ENCODE results near the gene ZFYVE19.

ZFYVE19 gene

DNA sequence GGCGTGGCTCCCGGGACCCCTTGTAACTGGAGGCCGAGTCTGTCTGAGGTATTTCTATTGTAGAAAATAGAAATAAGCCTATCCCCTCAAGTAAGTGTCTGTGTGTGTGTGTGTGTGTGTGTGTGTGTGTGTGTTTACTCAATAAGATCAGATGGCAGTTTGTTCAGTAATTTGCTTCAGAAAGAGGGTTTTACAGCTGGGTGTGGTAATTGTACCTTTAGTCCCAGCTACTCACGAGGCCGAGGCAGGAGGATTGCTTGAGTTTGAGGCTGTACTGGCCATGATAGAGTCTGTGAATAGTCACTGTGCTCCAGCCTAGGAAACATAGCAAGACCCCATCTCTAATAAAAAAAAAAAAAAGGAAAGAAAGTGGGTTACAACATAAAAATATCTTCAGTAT lies 45.6 kb downstream of the ZFYVE19 start:
- no peak for DNase-seq (ENCODE audit: low read depth, low spot score)
- no peak for TF ChIP-seq CTCF (IDR thresholded peaks at IDR 0.05; ENCODE audit: low read depth, low read length)
- no peak overlapping the region for H3K4me3 ChIP-seq (ENCODE audit: low read depth, low read length)
- in situ Hi-C loops (cut with HindIII; ENCODE audit: low sequenced_read_pairs): no loop called here

DNA sequence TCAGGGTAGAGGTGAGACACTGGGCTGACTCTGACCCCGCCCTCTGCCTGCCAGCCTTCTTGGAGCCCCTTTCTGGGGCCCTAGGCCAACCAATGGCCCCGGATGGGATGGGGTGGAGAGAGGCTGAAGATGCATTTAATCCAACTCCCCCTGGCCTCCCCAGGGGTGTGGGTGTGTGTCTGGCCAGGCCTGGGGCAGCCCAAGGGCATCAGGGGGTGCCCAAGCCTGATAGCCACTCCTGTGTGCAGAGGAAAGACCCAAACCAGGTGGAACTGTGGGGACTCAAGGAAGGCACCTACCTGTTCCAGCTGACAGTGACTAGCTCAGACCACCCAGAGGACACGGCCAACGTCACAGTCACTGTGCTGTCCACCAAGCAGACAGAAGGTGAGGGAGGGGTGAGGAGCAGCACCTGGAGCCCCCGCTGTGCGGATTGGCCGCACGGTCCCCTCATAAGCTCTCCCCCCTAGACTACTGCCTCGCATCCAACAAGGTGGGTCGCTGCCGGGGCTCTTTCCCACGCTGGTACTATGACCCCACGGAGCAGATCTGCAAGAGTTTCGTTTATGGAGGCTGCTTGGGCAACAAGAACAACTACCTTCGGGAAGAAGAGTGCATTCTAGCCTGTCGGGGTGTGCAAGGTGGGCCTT lies 46.5 kb downstream of the ZFYVE19 start:
- H3K4me3 ChIP-seq (ENCODE audit: low read depth, low read length): no peak overlapping the region
- no peak for DNase-seq (ENCODE audit: low read depth, low spot score)
- in situ Hi-C loops (cut with HindIII; ENCODE audit: low sequenced_read_pairs): no loop called here
- no peak for TF ChIP-seq CTCF (IDR thresholded peaks at IDR 0.05; ENCODE audit: low read depth, low read length)

DNA sequence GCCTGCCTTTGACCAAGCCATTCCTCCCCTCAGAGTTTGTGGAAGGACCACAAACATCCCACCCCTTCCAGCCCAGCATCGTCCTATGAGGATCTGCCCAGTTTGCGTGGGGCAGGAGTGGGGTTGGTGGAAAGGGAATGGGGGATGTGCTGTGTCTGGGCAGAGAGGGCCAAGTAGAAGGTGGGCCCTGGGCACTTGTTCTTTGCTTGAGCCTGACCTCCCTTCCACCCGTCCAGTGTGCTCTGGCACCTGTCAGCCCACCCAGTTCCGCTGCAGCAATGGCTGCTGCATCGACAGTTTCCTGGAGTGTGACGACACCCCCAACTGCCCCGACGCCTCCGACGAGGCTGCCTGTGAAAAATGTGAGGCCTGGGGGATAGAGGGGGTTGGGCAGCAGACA lies 47.3 kb downstream of the ZFYVE19 start:
- DNase-seq (ENCODE audit: low read depth, low spot score): no peak
- no peak for TF ChIP-seq CTCF (IDR thresholded peaks at IDR 0.05; ENCODE audit: low read depth, low read length)
- in situ Hi-C loops (cut with HindIII; ENCODE audit: low sequenced_read_pairs): no loop called here
- H3K4me3 ChIP-seq (ENCODE audit: low read depth, low read length): no peak overlapping the region

- DNase-seq (ENCODE audit: low read depth, low spot score): no peak
- no peak overlapping the region for H3K4me3 ChIP-seq (ENCODE audit: low read depth, low read length)
- in situ Hi-C loops (cut with HindIII; ENCODE audit: low sequenced_read_pairs): no loop called here
- TF ChIP-seq CTCF (IDR thresholded peaks at IDR 0.05; ENCODE audit: low read depth, low read length): no peak
These were observed 48.9 kb downstream of the ZFYVE19 start for GRCh38 chr15:40855706-40856234.

DNA sequence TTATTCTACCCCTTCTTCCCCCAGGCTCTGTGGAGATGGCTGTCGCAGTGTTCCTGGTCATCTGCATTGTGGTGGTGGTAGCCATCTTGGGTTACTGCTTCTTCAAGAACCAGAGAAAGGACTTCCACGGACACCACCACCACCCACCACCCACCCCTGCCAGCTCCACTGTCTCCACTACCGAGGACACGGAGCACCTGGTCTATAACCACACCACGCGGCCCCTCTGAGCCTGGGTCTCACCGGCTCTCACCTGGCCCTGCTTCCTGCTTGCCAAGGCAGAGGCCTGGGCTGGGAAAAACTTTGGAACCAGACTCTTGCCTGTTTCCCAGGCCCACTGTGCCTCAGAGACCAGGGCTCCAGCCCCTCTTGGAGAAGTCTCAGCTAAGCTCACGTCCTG lies 49.9 kb downstream of the ZFYVE19 start:
- in situ Hi-C loops (cut with HindIII; ENCODE audit: low sequenced_read_pairs): no loop called here
- TF ChIP-seq CTCF (IDR thresholded peaks at IDR 0.05; ENCODE audit: low read depth, low read length): no peak
- no peak for DNase-seq (ENCODE audit: low read depth, low spot score)
- H3K4me3 ChIP-seq (ENCODE audit: low read depth, low read length): no peak overlapping the region

DNA sequence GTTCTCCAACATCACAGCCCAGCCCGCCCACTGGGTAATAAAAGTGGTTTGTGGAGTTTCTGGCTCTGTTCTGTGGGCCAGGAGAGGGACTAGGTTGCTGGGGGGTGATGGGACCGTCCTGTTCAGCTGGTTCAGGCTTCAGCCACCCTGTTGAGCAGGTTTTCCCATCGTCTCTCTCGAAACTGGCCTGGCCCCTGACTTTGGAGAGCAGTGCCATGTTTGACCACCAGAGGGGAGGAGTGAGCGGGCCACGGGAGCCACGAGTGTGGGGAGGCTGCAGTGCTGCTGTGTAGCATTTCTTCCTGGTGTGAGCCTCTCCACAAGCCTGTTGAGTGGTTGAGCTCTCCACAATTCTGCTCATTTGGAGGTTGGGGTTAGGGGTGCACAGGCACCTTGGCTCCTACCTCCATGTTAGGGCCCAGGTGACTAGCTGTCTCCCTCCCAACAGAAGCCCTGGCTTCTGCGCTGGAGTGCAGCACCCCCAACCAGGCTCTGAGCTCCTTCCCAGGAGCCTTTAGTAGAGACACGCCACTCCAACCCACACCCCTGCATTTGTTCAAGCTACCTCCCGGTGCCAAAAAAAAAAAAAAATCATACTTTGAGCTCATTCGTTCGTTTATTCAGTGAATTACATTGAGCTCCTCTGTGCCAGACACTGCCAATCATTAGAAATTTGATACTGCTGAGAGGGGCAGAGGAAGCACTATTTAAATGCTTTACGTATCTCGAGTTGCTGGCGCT lies 50.9 kb downstream of the ZFYVE19 start:
- DNase-seq (ENCODE audit: low read depth, low spot score): peak; percentile 53
- H3K4me3 ChIP-seq (ENCODE audit: low read depth, low read length): no peak overlapping the region
- peak; percentile 99 for TF ChIP-seq CTCF (IDR thresholded peaks at IDR 0.05; ENCODE audit: low read depth, low read length)
- in situ Hi-C loops (cut with HindIII; ENCODE audit: low sequenced_read_pairs): no loop called here

Measured in astrocyte of the spinal cord (primary cell).